ENCODE results near the gene MFSD11.
"Not testable (repeated sequence)": the region's sequence is repeated elsewhere in the genome, so short reads cannot be mapped to it uniquely, and the experiment has no call there.

MFSD11 gene

GRCh38 chr17:76726231-76726775, 11.6 kb upstream of the MFSD11 start, which contains the start of gene JMJD6:
Gene JMJD6 (minus strand): TSS chr17:76726606. CDS start chr17:76726475, 131 bp downstream.
- peak; percentile 67 to 99 (median 95) for DNase-seq

- peak in 30 of 56 donors; percentile 48 to 85 (median 72) for DNase-seq
These were observed 10.9 kb upstream of the MFSD11 start, which contains the start of gene METTL23 for GRCh38 chr17:76726776-76727718. Gene METTL23 (plus strand): TSS chr17:76726839. CDS start chr17:76729711, 2,872 bp downstream.

- DNase-seq = no peak
These were observed 10.0 kb upstream of the MFSD11 start for GRCh38 chr17:76727745-76728456.

- not testable (repeated sequence) for DNase-seq
These were observed 5.9 kb upstream of the MFSD11 start for GRCh38 chr17:76731800-76732733.

GRCh38 chr17:76732734-76733617, 4.9 kb upstream of the MFSD11 start:
- DNase-seq = no peak

GRCh38 chr17:76733618-76733957, 4.3 kb upstream of the MFSD11 start:
- no peak for DNase-seq

GRCh38 chr17:76734080-76734840, 3.7 kb upstream of the MFSD11 start:
- no peak for DNase-seq

- DNase-seq = no peak
These were observed 2.9 kb upstream of the MFSD11 start for GRCh38 chr17:76735006-76735405.

- DNase-seq = no peak
These were observed 2.2 kb upstream of the MFSD11 start for GRCh38 chr17:76735586-76736348.

GRCh38 chr17:76736349-76737081, 1.4 kb upstream of the MFSD11 start:
- peak in 52 of 56 donors; percentile 13 to 79 (median 52) for DNase-seq

- peak; percentile 68 to 100 (median 97) for DNase-seq
These were observed 740 bp upstream of the MFSD11 start, which contains the start of gene SRSF2 for GRCh38 chr17:76737082-76737675. Gene SRSF2 (minus strand): TSS chr17:76737331. CDS start chr17:76737160, 171 bp downstream.

- no peak for DNase-seq
These were observed 540 bp downstream of the MFSD11 start for GRCh38 chr17:76738468-76738850.

- not testable (repeated sequence) for DNase-seq
These were observed 1.7 kb downstream of the MFSD11 start for GRCh38 chr17:76739568-76740115.

GRCh38 chr17:76740329-76741118, 2.6 kb downstream of the MFSD11 start:
- DNase-seq = no peak

- DNase-seq = no peak
These were observed 5.0 kb downstream of the MFSD11 start for GRCh38 chr17:76742958-76743357.

GRCh38 chr17:76744747-76745146, 6.8 kb downstream of the MFSD11 start:
- no peak for DNase-seq
